NCI-H146 treated with DMSO at 0.1 percent for 48 hours (cell line): ENCODE measurements around the gene FRAT2.

Experiments used
- DNase-seq: peaks from one replicate; lab custom pipeline; 2025; ENCODE audit not compliant: unreplicated experiment; lab: John Stamatoyannopoulos, UW

Gene FRAT2, protein sequence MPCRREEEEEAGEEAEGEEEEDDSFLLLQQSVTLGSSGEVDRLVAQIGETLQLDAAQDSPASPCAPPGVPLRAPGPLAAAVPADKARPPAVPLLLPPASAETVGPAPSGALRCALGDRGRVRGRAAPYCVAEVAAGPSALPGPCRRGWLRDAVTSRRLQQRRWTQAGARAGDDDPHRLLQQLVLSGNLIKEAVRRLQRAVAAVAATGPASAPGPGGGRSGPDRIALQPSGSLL

DNA sequence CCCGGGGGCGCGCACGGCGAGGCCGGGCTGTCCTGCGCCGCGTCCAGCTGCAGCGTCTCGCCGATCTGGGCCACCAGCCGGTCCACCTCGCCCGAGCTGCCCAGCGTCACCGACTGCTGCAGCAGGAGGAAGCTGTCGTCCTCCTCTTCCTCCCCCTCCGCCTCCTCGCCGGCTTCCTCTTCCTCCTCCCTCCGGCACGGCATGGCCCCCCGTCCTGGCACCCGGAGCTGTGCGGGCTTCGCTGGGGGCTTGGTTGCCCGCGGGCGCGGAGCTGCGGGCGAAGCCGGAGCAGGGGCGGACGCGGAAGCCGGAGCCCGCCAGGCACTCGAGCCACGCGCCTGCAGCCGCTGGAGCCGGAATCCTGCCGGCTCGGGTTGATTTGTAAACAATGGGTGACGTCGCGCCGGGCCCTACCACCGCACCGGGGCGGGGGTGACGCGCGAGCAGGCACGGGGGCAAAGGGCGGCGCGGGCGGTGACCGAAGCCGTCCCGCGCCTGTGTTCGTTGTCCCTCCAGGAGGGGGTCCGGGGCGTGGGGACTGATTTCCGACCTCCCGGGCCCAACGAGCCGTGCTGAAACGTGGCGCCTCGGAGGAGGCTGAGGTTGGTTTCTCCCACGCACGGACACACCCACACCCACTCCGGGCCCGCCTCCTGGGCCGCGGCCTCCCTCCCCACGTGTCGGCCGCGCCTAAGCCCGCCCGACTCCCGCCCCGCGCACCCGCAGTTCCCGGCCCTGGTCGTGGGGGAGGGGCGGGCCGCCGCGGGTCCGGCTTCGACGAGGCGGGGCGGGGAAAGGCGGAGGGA lies at the start of gene FRAT2:
FRAT2 (minus strand) TSS at position 360 of the 806 bp plus-strand sequence; CDS start at position 203, 157 bp downstream.
- peak; percentile 67 for DNase-seq

- DNase-seq, result no peak
These were observed 49.6 kb upstream of the FRAT2 start for GRCh38 chr10:97384156-97384555.

GRCh38 chr10:97383159-97383558 lies 48.6 kb upstream of the FRAT2 start:
- no peak for DNase-seq

GRCh38 chr10:97381626-97382025 lies 47.1 kb upstream of the FRAT2 start:
- no peak for DNase-seq

GRCh38 chr10:97380516-97380915 lies 46.0 kb upstream of the FRAT2 start:
- DNase-seq, result no peak

DNA sequence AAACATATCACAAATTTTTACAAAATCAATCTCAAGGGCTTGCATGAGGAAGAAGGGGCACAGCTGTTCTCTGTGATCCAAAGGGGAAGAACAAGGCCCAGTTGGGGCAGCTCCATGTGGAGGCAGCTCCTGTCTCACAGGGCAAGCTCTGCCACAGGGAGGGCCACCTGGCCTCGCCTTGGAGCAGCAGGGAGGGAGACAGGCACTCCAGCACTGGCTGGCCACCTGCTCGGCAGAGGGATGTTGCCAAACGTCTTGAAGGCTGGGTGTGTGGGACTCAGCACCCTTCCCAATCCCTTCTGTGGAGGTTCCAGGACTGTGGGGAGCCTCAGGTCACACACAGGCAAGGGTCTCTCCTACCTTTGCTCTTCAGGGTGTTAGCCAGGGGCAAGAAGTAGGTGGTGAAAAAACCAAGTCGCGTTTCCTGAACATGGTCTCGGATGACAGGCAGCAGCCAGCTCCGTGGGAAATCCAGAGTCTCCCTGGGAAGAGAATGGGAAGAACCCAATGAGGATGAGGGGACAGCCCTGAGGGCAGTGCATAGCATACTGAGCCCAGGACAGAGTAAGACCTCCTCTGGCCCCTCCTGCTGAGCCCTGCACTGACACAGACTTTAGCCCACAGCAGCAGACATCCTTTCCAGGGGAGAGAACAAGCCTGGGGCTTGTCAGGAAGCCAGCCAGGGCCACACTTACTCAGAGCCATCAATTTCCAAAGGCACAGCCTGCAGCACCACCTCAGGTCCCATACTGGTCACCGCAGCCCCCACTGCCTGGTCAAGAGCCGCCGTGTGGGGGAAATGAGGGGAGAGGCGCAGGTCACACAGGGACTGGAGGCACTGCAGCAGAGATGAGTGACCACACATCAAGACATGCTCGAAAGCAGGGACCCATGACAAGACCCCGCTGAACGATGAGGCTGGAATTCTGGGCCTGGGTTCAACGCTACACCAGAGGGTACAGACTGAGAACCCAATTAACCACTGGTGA lies 44.7 kb upstream of the FRAT2 start:
- DNase-seq, result no peak

DNA sequence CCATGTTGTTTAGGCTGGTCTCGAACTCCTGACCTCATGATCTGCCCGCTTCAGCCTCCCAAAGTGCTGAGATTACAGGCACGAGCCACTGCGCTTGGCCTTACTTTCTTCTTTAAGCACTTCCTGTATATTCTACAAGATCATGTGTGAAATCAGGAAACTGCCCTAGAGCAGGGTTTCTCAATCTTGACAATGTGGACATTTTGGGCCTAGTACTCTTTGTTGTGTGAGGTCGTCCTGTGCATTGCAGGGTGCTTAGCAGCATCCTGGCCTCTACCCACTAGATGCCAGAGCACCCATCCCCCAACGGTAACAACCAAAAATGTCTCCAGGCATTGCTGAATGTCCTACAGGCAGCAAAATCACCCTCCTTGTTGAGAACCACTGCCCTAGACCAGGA lies 41.9 kb upstream of the FRAT2 start:
- no peak for DNase-seq

DNA sequence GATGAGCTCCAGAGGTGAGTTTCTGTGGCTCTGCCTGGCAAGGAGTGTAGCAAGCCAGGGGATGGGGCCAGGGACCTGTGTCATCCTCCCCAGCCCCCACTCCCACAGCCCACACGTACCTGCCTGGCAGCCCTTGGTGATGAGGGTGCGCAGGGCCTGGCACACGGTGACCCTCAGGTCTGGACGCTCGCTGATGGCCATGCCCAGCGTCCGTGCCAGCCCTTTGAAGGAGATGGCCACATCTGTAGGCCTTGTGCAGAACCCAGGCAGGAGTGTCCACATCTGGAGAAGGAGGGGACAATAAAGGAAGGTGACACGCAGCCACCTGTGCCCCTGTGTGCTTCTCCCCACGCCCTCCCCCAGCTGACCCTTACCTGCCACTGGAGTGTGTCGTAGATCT lies 38.9 kb upstream of the FRAT2 start:
- DNase-seq, result no peak

DNA sequence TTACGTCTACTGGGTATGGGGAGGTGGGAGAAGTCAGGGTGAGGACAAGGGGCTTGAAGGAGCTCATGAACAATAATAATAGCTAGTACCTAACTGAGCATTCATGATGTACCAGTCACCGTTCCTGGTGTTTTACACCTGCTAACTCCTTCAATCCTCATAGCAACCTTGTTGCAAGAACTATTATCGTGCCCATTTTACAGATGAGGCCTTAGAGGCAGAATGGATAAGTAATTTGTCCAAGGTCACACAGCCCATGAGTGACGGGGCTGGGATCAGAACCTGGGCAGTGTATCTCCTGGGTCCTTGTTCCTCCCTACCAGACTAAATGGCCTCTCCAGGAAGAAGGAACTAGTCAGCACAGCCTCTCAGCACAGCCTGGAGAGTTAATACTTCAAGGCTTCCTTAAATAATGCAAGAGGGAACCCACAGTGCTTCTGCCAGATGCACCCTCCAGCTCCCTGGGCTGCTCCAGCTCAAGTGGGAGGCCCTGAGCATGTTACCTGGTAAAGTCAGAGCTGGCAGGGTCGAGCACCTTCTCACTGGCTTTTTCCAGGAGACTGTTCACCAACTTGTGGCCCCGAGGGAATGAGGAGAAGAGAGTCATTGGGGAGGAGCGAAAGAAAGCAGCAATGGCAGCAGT lies 37.8 kb upstream of the FRAT2 start:
- no peak for DNase-seq

DNA sequence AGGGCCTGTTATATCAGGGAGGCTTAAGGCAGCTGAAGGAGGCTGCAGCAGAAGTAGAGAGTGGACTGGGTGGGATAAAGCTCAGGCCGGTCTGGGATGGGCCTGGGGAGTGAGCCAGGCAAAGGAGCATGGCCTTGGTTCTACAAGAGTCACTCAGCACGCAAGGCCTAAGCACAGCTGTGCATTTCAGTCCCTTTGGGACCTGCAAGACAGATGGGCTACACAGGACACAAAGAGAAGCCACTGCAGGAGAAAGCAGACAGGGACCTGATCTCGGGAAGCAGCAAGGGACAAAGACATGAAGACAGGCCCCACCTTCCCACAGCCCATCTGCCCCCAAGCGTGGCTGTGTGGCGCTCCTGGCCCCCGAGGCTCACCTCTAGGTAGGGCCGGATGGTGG lies 37.2 kb upstream of the FRAT2 start:
- no peak for DNase-seq

- DNase-seq, result no peak
These were observed 32.7 kb upstream of the FRAT2 start for GRCh38 chr10:97367126-97367649.

DNA sequence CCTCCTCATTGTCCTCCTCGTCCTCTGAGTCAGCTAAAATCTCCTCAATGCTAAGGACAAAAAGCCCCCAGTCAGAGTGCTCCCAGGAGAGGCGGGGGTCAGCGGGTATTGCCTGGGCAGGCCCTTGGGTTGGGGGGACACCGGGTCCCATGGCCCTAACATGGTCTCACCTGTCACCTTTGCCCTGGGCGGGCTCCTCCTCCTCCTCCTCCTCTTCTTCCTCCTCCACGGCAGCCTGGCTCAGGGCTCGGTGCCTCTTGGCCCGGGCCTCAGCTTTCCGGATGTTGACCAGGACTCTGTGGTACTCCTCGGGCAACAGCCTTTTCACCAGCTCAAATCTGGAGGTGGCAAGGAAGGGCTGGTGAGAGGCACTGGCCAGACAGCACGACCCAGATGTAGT lies 32.0 kb upstream of the FRAT2 start:
- no peak for DNase-seq

DNA sequence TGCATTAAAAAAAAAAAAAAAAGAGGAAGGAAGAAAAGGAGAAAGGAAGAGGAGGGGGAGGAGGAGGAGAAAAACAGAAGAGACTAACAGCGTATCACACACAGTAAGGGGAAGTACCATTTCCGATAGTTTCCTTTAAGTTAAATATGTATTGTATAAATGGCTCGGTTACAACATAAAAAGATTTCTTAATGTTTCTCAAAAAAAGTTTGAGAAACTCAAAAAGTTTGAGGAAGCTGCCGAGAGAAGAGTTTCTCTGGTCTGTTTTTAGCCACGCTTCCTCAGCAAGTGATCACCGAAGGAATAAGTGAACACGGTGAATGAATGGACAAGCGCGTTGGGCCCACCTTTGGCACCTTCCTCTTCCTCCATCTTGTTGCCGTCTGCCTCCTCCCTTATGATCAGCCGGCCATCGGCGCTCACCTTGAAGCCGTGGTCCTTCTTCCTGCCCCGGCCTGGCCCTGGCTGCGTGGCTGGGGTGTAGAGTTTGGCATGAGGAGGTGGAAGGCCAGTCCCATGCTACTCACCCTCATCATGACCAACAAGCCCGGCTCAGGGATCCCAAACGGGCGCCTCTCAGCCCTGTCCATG lies 31.3 kb upstream of the FRAT2 start:
- DNase-seq, result no peak

DNA sequence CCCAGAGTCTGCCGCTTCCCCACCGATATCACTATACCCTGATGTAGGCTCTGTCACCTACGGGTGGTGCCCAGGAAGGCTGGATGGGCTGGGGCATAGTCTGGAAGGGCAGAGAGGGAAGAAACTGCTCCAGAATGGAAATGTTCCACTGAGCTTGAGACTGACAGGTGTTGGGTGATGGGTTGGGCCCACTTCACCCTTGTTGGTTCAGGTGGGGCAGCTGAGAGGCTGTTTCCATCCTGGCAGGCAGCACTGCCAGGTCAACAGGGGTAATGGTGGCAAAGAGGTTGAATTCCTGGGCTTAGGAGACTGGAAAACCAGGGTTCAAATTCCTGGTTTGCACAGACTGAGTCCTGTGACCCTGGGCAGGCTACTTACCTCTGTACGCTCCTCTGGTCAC lies 28.5 kb upstream of the FRAT2 start:
- DNase-seq, result no peak

GRCh38 chr10:97362310-97363033 lies 27.9 kb upstream of the FRAT2 start:
- DNase-seq, result no peak

DNA sequence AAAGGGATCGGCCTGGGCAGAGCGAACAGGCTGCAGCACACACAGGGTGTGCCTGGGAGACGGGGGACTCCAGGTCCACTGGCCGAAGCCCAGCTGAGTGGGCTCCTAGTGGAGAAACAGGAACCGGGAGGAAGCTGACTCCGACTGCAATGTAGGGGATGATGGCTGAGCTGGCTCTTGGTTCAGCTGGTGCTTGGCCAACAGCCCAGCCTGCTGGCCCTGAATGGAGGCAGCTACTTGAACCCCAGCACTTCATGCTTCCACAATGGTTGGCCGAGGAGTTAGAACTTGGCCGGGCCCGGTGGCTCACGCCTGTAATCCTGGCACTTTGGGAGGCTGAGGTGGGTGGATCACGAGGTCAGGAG lies 27.0 kb upstream of the FRAT2 start:
- no peak for DNase-seq

DNA sequence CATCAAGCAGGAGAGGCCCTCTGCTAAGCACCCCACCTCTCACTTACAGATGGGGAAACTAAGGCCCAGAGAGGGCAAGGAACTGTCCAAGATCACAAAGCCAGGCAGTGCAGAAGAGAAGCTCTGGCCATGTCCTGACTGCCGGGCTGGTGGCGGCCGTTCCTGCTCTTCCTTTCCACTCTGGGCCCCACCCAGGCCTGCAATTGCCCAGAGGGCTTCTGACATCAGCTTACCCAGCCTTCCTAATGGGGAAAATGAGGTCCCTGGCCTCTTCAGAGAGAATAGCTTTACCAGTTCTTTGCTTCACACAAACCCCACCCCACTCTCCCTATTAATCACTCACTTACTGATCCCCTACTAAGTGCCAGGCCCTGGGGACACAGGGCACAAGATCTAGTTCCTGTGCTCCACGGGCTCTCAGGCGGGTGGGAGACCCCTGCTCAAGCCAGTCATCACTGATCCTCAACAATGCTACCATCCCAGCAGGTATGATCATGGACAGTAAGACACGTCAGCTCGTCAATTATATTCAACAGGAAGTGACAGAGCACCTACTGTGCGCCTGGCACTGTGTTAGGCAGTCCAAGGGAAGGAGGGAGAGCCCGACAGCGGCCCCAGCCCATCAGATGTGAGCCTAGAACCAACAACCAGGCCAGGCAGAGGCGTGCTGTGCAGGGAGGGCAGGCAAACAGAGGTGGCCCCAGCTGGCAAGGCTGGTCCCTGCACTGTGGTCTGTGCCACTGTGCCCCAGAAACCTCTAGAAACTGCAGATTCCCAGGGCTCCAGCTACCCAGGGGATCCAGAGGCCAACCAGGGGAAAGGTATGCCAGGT lies 26.4 kb upstream of the FRAT2 start:
- DNase-seq, result no peak

DNA sequence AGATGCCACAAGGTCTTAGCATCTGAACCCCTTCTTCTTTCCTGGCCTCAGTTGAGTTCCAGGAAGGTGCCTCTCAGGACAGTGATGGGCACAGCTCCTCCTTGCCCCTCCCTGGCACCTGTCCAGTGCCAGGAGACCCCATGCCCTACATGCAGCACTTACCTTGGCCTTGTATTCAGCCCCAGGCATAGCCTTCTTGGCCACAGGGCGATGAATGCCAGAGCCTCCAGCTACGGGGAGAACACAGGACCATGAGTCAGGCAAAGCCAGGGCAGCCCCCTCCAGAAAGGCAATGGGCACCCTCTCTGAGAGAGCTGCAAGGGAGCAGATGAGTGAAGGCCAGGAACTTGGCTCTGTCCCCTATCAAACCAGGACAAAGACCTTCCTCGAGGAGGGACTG lies 24.3 kb upstream of the FRAT2 start:
- DNase-seq, result no peak

- DNase-seq, result no peak
These were observed 23.8 kb upstream of the FRAT2 start for GRCh38 chr10:97358349-97358748.
